NCI-H1105 (cell line): ENCODE measurements around the gene TBC1D12.
"Not testable (repeated sequence)": the region's sequence is repeated elsewhere in the genome, so short reads cannot be mapped to it uniquely, and the experiment has no call there.

Experiments
- DNase-seq: peaks from one replicate; lab custom pipeline; 2025; lab: John Stamatoyannopoulos, UW

Gene TBC1D12

GRCh38 chr10:94402204-94402842 is at the start of gene TBC1D12:
Gene TBC1D12, plus strand, starts transcription at chr10:94402541. Its CDS starts 73 bp downstream, at chr10:94402614.
- DNase-seq = peak; percentile 75

GRCh38 chr10:94353336-94353735 is 49.0 kb upstream of the TBC1D12 start:
- no peak for DNase-seq

DNA sequence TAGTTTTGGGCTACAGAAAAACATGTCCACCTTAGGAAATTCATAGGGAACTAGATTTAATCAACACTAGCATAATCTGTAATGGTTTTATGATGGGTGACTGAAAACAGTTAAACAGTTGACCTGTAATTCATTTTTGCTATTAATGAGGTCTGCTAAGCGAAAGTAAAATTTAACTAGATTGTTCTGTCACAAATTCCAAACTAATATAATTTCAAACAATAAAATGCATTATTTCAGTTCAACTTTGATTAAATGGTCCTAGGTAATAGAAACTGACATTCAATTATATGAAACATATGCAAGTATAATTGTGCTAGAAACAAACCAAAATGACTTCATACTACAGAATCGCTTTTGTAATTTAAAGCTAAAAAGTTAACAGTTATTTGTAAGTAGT is 46.5 kb upstream of the TBC1D12 start:
- no peak for DNase-seq

DNA sequence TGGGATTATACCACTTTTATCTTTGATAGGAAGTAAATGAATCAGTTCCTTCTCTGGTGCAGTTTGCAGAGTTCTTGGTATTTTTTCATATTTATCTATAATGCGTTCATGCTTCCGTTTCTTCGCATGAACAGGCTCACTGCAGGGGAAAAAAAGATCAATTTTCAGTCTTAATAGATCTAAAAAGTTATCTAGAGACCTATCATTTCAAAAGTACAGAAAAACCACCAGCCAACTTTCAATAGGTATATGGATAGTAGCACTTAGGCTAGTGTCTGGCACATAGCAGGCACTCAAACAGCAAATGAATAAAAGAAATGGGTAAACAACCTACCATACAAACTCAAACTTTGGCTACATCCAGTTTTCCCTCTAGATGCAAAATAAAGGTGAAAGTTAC is 45.1 kb upstream of the TBC1D12 start:
- DNase-seq = no peak

GRCh38 chr10:94358480-94358879 is 43.9 kb upstream of the TBC1D12 start:
- no peak for DNase-seq

DNA sequence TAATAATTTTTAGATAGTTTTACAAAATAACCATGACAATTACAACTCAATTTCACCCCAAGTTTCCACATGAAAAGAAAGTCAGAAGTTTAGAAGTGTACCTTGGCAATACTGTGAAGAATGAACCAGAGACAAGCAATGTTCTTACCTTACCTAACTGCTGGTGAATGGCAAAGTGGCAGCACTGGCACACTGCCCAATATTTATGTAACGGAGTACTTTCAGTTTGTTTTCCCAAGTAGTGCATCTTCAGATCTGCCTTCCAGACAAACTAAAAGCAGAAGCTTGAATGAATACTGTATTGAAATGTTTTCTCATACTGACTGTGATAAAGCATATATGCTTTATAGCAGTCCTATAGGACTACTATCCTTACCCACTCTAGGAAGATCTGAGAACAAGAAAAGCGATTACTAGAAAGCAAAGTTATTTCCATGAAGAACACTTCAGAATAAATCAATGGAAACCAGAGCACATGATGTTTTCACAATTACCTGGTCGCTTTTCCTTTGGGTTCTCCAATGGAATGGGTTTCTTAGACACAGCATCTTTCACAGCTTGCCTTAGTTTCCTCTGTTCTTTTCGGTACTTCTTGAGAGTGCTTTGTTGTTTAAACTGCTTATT is 41.1 kb upstream of the TBC1D12 start:
- DNase-seq = no peak

DNA sequence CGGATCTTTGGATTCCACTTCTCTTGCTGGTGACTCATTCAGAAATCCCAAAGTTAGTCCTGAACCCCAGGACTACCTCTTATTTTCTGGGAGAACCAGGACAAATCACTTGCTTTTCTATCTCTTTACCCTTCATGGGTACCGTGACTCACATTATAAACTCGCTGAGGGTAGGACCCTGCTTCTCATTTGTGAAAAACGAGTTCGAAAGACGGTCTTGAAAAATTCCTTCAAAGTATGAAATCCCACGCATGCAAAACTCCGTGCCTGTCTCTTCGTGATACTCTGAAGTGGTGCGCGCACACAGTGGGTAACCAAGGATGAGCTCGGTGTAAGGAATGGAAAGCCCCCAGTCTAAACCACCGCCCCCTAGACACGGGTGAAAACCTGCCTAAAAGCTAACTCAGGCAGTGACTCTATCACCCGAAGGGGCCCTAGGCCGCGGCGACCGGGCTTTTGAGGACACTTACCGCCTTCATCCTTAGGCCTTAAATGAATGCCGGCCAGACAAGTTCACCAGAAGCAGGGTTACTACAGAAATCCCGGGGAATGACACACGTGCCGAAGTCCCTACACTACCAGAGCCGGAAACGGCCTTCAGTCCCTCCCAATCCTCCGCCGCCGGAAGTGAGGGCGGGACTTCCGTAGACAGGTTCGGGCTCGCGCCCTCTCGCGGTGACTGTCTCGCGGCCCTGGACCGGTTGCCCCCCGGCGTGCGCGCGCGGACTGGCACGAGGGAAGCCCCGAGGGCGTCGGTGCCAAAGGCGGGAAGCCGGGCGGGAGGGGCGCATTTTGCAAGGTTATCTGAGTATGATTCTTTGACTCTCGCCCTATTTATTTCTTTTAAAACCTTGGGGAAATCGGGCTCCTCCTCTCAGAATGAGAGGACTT is 39.7 kb upstream of the TBC1D12 start, which contains the start of gene NOC3L:
Gene NOC3L (minus strand): TSS at position 580 of the 891 bp plus-strand sequence. CDS start 101 bp downstream, at position 479.
- DNase-seq = peak; percentile 77

- no peak for DNase-seq
These were observed 39.1 kb upstream of the TBC1D12 start for GRCh38 chr10:94363251-94363565.

DNA sequence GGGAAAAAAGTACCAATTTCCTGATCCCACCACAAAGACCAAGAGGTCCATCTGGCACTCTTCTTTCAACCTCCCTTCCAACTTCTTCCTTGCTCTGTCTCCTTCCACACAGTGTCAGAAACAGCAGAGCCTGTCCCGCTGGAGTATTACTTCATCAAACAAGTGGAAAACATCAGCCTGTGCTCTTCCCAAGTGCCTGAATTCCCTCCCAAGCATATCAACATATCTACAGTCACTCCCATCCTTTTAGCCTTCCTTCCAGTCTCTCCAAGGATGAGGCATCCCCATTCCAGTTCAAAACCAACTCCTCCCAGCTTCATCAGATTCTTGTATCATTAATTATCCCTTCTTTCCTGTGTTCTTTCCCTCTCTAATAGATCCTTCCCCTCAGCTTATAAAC is 37.9 kb upstream of the TBC1D12 start:
- DNase-seq = no peak

DNA sequence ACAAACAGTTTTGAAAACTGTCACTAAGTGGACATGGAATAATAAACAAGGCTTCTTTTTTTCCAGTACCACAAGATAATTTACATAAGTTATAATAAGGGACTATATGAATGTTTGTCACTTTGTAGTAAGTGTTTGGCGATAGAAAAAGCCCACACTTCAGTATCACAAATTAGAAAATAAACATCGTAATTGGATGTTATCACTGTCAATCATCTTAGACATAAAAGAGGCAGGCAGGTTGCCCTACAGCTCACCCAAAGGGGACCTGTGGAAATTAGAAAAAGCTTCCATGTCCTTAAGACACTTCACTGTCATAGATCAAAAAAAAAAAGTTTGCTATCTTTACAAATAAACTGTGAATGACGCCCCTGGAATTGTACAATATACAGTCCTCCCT is 36.0 kb upstream of the TBC1D12 start:
- no peak for DNase-seq

- DNase-seq = no peak
These were observed 31.8 kb upstream of the TBC1D12 start for GRCh38 chr10:94370501-94370900.

DNA sequence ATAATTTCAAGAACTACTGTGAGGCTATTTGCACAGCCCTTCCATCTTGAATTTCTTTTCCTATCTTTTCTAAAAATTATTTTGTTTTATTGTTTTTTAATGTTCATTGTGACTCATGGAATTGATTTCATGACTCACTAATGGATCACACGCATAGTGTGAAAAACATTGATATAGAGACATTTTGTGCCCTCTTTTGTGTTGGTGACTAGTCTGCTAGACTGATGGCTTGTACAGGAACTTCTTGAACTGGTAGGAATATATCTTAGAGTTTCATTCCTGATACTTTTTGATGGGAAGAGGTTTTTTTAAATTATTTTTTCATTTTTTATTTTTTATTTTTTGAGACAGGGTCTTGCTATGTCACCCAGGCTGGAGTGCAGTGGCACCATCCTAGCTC is 27.0 kb upstream of the TBC1D12 start:
- DNase-seq = no peak

DNA sequence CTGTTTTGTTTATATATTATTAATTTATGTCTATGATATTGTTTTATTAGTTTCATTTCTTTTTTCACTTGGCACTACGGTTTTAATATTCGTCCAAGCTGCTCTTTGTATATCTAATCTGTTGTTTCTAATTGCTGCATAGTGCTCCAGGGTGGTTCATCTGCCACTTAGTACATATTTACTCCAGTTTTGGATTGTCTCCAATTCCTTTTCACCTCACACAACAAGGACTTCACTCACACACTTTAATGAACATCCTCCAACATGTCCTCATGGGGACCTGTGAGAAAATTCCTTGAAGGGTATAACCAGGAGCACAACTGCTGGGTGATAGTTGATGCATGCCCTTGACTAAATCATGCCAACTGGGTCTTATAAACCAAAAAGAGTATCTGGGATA is 25.5 kb upstream of the TBC1D12 start:
- DNase-seq = no peak

GRCh38 chr10:94383530-94383929 is 18.8 kb upstream of the TBC1D12 start:
- DNase-seq = no peak

GRCh38 chr10:94385733-94386132 is 16.6 kb upstream of the TBC1D12 start:
- not testable (repeated sequence) for DNase-seq

GRCh38 chr10:94392117-94392516 is 10.2 kb upstream of the TBC1D12 start:
- not testable (repeated sequence) for DNase-seq

- no peak for DNase-seq
These were observed 4.6 kb upstream of the TBC1D12 start for GRCh38 chr10:94397549-94398370.

- DNase-seq = no peak
These were observed 3.6 kb upstream of the TBC1D12 start for GRCh38 chr10:94398762-94399161.

DNA sequence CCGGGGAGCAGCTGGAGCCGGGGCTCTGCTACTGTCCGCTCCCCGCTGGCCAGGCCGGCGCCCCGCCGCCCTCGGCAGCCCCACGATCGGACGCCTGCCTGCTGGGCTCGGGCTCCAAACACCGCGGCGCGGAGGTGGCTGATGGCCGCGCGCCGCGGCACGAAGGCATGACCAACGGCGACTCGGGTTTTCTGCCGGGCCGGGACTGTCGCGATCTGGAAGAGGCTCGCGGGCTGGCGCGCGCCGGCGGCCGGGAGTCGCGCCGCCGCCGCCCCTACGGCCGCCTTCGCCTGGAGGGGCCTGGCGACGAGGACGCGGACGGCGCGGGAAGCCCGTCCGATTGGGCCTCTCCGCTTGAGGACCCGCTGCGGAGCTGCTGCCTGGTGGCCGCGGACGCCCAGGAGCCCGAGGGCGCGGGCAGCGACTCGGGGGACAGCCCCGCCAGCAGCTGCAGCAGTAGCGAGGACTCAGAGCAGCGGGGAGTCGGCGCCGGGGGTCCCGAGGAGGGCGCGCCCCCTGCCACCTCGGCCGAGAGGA is 570 bp downstream of the TBC1D12 start:
- peak; percentile 8 for DNase-seq

GRCh38 chr10:94403380-94404213 is 1.3 kb downstream of the TBC1D12 start:
- DNase-seq = peak; percentile 1

DNA sequence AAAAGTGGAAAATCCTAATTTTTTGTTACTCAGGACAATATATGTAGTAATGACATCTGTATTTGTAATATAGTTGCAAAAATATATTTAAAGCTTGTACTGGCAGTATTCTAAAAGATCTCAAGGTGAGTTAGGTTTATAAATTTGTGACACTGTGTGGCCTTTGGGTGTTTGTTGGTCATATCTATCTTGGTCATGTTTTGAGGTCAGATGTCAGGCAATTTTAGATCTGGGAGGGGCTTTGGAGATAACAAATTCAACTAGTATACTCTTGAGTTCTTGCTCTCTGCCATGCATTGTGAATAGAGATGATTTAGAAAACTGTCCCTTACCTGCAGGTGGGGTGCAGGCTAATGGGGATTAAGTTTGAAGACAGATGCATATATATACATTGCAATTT is 3.1 kb downstream of the TBC1D12 start:
- DNase-seq = no peak
